NCI-H460 (cell line): ENCODE data around the gene MEMO1. TPM values are rescaled to one million over a fixed set of nuclear protein-coding genes. Genes with fewer than 3 reads are reported as not detected.
"Not testable (repeated sequence)": the region's sequence is repeated elsewhere in the genome, so short reads cannot be mapped to it uniquely, and the experiment has no call there.

Source experiments
- DNase-seq: peaks from one replicate; pipeline ENCODE4 v3.0.0-alpha.2; 2016; ENCODE audit warnings: low read depth; ENCODE audit errors: extremely low read depth
- total RNA-seq: library from RNA; depleted of rRNA; stranded (reverse); fragments of >200 nt; shearing (Covaris generic); gene quantifications from 2 replicates; pipeline ENCODE4 v1.2.3, GENCODE V29; 2014; rRNA removed

The MEMO1 gene
- total RNA-seq, 1 experiment from 2014 or later: 59.2 TPM

- DNase-seq: no peak
Measured at GRCh38 chr2:31853521-31853920, 157.3 kb downstream of the MEMO1 start.

GRCh38 chr2:31842150-31842549, 168.7 kb downstream of the MEMO1 start:
- not testable (repeated sequence) for DNase-seq

- no peak for DNase-seq
Measured at GRCh38 chr2:31835450-31835849, 175.4 kb downstream of the MEMO1 start.

GRCh38 chr2:31832363-31832762, 178.4 kb downstream of the MEMO1 start:
- no peak for DNase-seq

GRCh38 chr2:31831585-31831984, 179.2 kb downstream of the MEMO1 start:
- no peak for DNase-seq

- DNase-seq: peak; percentile 17
Measured at GRCh38 chr2:31828891-31829290, 181.9 kb downstream of the MEMO1 start.

GRCh38 chr2:31823558-31823957, 187.2 kb downstream of the MEMO1 start:
- DNase-seq: no peak

GRCh38 chr2:31822587-31822986, 188.2 kb downstream of the MEMO1 start:
- no peak for DNase-seq

Other genes starting within 250 kb of the MEMO1 start
- 92.5 and 107 TPM in 2 replicates for gene DPY30, start 28.8 kb upstream of the MEMO1 start, total RNA-seq
- gene SPAST, start 52.5 kb upstream of the MEMO1 start, total RNA-seq: 39.1 and 40.5 TPM in 2 replicates
- gene SLC30A6, start 154.9 kb upstream of the MEMO1 start, total RNA-seq: 44.6 and 45.5 TPM in 2 replicates